Activated T-helper 1 cell treated with Interleukin-2 at 50 U/mL for 16 hours (primary cell): ENCODE data around the gene ICAM5.

Experiments used
- DNase-seq: peaks from one replicate; pipeline ENCODE4 v3.0.0-alpha.2; 2020; ENCODE audit warnings: low read depth

The ICAM5 gene

DNA sequence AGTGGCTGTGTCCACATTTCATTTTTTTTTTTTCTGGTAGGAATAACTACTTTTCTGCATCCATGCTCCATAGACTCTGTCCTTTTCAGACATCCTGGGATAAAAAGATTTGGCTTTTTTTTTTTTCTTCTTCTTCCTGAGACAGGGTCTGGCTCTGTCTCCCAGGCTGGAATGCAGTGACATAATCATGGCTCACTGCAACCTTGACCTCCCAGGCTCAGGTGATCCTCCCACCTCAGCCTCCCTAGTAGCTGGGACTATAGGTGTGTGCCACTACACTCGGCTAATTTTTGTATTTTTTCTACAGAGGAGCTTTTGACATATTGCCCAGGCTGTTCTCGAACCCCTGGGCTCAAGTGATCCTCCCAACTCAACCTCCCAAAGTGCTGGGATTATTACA is 53.7 kb downstream of the ICAM5 start:
- no peak for DNase-seq

DNA sequence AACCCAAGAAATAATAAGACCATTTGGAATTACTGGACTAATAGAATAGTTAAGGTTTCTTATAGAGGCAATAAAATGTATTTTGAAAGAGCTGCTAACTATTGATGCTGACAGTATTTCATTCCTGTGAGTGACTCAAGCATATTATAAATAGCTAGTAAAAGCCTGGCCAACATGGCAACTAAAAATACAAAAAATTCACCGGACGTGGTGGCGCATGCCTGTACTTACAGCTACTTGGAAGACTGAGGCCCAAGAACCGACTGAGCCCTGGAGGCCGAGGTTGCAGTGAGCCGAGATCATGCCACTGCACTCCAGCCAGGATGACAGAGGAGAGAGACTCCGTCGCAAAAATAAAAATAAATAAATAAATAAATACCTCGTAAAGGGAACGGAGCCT is 55.0 kb downstream of the ICAM5 start:
- DNase-seq: no peak
